DOHH2 (cell line): ENCODE results near the gene GALR2.

Experiments used
- CTCF ChIP-seq: fragments of 200-600 bp; sonication (generic); IDR thresholded peaks from one replicate; pipeline ENCODE4 v1.5.1; 2014; ENCODE audit warnings: antibody characterized with exemption, mild to moderate bottlenecking, low read depth, low read length; ENCODE audit not compliant: poor library complexity, severe bottlenecking
- EZH2phosphoT487 ChIP-seq: fragments of 200-600 bp; sonication (generic); IDR thresholded peaks from 2 replicates; pipeline ENCODE4 v1.6.1; 2017; ENCODE audit warnings: borderline replicate concordance, mild to moderate bottlenecking, antibody characterized with exemption, low read length, moderate library complexity, mixed read lengths

- TF ChIP-seq CTCF (no peak), EZH2phosphoT487 (no peak)
These were observed 2.9 kb upstream of the GALR2 start for GRCh38 chr17:76071531-76072147.
